Islet of Langerhans (tissue), 1 donor: ENCODE data around the gene MAN1B1.
"Not testable (repeated sequence)": the region's sequence is repeated elsewhere in the genome, so short reads cannot be mapped to it uniquely, and the experiment has no call there.

Experiments
- FAIRE-seq: peaks from one replicate; lab custom pipeline; 2011; peaks lifted over from hg19 to GRCh38; lab: Jason Lieb, UNC

MAN1B1 gene

DNA sequence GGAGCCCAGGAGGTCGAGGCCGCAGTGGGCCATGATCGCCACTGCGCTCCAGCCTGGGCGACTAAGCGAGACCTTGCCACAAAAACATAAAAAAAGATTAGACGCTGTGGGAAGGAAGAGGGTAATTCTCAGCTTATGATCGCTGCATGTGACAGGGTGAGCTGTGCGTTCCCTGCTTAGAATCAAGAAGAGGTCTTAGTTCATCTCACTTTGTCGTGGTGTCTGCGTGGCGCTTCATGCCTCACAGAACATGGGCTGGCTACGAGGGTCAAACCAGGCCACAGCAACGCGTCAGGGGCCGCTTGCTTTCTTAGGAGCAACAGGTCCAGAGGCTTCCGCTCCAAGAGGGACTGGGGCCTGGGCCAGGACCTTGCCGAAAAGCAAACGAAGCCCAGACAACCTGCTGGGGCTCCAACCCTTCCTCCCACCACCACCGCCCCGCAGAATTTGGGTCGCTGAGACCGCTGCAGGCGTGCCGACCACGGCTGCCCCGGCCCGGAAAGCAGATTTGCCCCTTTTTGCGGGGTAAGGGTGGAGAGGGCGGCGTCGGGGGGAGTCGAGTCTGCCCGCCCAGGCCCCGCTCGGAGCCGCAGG, 42.2 kb downstream of the MAN1B1 start:
- FAIRE-seq: no peak

DNA sequence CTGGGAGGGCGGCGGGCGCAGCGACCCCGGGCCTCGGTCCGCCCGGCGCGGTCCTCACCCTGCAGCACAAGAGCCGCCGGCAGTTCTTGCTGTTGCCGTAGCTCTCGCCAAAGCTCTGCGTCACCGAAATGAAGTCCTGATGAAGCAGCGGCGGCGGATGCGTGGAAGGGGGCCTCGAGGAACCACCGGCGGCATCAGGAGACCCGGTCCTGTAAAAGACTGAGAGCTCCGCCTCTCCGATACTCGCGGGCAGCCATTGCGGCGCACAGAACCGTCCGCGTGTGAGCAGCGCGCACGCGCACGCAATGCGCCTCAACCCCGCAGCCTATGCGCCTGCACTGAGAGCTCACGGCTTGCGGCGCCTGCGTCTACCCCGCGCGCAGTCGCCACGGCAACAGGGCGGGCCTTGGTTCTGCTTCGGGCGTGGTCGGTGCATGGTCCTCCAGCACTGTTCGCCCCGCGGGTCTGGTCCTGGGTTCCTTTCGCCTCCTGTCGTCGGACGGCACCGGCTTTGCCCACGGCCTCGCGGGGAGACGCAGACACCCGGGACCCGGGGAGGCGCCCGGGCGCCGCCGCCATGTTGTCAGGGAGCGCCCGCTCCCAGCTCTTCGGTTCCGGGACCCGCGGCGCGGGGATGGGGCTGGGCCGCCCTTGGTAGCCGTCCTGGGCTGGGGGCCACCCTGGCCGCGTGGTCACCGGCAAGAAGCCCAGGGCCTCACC, 42.8 kb downstream of the MAN1B1 start:
- no peak for FAIRE-seq

DNA sequence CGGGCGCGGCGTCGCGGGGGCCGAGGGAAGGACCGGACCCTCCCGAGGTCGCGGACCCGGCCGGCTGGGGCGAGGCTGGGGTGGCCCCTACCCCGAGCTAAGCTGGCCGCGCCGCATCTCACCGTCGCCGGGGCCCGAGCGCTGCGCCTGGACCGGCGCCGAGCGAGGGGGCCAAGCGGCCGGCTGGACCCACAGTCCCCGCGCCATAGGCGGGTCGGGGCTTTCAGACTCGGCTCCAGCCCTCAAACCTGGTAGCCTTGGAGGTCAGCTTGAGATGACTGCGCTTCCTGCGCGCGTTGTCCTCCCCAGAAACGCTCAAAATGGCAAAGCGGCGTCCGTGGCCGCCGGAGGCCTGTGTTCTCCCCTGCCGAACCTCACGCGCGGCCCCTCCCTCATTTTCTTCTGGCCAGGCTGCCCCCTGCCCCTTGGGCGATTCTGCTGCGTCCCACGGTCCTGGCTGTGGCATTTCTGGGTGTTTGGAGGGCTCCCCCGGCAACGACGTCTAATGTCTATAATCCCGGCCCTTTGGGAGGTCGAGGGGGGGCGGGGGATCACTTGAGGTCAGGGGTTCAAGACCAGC, 43.5 kb downstream of the MAN1B1 start:
- no peak for FAIRE-seq

DNA sequence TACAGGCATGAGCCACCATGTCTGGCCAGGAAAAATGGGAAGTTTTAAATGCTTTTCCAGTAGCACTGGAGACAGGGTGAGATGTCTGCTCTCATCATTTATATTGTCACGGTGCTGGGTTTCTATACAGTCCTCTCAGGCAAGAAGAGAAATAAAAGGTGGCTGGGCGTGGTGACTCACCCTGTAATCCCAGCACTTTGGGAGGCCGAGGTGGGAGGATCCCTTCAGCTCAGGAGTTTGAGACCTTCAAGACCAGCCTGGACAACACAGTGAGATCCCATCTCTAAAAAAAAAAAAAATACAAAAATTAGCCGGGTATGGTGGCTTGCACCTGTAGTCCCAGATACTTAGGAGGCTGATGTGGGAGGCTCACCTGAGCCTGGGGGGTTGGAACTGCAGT, 47.4 kb downstream of the MAN1B1 start:
- FAIRE-seq: no peak

DNA sequence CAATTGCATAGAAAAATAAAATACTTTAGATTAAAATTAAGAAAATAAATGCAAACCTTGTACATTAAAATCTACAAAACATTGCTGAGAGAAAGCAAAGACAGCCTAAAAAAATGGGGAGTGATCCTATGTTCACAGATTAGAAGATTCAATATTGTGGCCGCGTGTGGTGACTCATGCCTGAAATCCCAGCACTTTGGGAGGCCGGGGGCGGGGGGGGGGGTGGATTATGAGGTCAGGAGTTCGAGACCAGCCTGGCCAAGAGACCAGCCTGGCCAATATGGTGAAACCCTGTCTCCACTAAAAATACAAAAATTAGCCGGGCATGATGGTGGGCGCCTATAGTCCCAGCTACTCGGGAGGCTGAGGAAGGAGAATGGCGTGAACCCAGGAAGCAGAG, 48.4 kb downstream of the MAN1B1 start:
- not testable (repeated sequence) for FAIRE-seq

DNA sequence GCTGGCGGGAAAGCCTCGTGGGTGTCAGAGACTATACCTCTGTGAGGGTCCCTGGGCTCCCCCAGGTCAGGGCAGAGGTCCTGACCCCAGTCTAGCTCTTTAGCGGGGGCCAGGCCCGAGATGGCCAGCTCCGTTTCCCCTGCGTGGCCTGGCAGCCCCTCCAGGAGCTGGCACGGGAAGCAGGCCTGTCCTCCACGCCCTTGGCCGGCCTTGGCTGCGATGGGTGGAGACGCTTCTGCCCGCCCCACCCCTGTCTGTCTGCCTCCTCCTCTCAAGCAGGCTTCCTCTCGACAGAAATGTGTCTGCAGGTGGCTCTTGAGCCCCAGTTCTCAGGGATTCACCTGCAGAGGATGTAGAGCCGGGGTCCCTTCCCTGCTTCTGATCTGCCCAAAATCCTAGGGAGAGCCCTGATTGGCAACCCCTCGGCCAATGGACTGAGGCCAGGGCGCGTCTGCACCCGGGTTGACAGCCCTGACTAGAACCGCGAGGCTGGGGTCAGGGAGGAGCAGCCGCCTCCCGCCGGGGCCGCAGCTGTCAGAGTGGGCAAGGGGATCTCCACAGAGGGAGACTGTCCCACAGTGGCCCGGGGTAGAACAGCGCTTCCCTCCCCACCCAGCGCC, 49.6 kb downstream of the MAN1B1 start:
- FAIRE-seq: no peak

DNA sequence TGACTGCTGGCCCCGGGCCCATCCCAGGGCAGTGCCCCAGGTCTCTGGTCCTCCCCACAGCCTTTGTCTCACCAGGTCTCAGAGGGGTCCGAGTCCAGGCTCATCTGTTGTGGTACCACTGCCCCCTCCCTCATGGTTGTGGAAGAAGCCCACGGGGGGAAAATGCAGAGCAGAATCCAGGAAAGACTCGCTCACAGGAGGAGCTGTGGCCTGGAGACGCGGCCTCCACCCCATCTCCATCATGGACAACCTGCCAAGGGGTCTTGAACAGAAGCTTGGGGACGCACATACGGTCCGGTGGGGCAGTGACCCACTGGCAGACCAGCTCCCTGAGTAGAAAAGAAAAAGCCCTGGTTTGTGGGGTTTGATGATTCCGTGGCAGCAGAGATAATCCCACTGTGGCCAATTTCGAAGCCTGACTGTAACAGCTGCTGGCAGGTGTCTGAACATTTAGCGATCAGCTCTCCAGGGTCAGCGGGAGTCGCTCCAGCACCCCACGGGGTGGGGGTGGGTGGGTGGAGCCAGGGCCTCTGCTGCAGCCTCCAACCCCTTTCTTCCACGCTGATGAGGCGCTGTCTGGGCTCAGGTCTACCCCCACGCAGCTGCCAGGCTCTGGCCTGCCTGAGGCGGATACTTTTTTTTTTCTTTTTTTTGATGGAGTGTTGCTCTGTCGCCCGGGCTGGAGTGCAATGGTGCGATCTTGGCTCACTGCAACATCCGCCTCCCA, 50.3 kb downstream of the MAN1B1 start:
- FAIRE-seq: no peak

DNA sequence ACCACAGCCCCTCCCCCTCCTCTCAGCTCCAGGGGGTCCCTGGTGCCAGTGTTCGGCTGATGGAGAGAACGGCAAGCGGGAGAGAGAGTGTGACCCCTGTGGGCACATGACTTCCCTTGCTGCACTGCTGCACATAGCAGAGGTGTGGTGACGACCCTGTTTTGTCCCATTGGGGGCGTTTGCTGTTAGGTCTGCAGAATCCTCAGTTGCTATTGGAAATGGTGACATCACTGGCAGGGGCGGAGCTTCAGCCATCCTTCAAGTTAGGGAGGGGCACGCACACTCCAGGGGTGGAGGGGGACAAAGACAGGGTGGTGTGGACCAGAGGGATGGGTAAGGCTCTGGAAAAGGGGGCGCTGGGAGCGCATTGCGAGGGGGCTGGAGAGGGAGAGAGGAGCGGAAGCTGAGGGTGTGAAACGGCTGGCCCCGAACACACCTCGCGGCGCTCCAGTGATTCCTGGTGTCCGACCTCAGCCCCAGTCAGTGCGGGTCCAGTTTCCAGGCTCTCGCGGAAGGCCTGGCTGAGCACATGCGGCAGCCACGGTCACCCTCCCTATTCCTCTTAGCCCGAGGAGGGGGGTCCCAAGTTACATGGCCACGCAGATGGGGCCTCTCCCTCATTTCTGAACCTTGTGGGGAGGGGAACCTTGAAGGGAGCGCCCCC, 51.4 kb downstream of the MAN1B1 start:
- no peak for FAIRE-seq

DNA sequence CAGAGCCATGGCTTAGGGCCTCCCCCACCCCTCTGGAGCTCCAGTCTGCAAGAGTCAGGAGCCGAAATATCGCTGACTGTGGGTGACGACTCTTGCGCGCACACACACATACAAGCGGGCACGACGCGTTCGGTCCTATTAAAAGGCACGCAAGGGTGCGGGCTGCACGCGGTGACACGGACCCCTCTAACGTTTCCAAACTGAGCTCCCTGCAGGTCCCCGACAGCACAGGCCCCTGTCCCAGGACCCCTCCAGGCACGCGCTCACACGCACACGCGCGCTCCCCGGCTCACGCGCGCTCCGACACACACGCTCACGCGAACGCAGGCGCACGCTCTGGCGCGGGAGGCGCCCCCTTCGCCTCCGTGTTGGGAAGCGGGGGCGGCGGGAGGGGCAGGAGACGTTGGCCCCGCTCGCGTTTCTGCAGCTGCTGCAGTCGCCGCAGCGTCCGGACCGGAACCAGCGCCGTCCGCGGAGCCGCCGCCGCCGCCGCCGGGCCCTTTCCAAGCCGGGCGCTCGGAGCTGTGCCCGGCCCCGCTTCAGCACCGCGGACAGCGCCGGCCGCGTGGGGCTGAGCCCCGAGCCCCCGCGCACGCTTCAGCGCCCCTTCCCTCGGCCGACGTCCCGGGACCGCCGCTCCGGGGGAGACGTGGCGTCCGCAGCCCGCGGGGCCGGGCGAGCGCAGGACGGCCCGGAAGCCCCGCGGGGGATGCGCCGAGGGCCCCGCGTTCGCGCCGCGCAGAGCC, 52.1 kb downstream of the MAN1B1 start, which contains the start of gene GRIN1:
TSS of gene GRIN1 (plus strand) at position 433 of the 746 bp plus-strand sequence. CDS start 333 bp downstream, outside the sequence.
- no peak for FAIRE-seq

DNA sequence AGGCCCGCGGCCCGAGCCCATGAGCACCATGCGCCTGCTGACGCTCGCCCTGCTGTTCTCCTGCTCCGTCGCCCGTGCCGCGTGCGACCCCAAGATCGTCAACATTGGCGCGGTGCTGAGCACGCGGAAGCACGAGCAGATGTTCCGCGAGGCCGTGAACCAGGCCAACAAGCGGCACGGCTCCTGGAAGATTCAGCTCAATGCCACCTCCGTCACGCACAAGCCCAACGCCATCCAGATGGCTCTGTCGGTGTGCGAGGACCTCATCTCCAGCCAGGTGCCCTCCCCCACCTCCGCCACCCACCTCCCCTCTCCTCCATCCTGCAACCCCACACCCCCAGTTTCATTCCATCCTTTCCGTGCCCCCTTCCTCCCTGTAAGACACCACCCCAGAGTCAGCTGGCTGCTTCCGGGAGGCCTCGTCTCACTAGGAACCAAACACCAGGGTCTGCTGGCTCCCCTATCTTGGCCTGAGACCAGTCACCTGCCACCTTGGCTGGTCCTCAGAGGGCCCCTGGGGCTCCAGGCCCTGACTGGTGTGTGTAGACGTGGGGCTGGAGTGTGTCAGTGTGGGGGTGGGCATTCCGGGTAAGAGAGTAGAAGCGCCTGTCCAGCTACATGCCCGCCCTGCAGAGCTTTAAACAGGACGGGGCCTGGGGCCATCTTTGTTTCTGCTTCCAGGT, 52.8 kb downstream of the MAN1B1 start:
- no peak for FAIRE-seq

DNA sequence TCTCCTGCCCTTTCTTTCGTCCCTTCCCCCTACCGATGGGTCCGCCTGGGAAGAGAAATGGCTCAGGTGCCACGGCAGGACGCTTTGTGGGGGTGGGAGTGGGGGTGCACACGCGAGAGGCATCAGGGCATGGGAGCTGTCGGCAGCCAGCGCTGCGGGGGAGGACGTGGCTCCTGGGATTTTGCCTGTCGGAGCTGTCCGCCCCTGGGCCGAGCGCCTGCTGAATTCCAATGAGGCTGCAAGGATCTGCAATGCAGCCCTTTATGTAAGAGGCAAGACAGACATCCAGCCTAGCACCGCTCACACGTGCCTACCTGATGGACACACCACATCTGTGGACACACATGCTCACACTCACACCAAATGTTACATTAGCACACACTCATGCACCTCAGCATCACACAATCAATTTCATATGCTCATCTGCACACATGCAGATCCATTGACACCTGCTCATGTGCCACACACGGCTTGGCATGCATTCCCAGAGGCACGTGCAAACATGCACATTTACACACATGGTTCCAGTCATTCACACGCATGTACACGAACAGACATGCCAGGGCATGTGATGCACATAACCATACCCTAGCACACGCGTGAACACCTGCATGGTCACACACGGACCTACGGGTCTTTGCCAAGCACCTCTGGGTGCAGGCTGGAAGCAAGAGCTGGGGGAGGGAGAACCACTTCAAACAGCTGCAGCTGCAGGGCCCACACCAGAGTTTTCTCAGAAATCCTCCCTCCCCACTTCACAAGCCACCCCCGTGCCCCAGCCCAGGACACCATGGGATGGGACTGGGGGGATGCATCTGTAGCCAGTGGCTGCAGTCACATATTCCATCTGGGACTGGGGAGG, 53.6 kb downstream of the MAN1B1 start:
- no peak for FAIRE-seq

DNA sequence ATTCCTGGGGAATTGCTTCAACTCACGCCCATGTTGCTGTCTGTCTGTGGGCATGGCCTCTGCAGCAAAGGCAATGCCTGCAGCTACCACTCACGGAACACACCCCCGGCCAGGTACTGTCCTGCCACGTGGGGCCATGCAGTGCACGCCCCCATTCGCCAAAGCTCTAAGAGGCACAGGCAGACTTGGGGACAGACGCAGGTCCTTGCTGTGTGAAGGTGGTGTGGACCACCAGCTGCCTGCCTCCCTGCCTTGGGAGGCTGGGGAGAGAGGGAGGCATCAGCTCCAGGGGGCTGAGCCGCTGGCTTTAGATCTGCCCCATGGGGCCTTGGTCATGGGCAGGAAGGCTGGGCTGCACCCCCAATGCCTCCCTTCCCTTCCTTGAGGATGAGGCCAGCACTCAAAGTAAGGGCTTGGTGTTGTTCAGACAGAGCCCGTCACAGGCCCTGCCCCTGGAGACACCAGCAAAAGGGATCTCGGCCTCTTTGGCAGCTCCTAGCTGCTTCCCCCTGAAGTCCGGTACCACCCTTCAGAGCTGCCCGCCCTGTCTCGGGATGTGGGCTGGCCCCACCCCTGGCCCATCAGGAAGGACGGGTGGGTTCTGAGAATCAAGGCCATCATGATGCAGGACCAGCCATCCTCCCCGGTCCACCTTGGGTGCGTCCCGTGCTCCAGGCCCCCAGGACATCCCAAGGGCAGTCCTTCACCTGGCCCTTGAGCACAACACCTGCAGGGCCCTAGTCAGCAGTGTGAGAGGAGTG, 54.4 kb downstream of the MAN1B1 start:
- no peak for FAIRE-seq

DNA sequence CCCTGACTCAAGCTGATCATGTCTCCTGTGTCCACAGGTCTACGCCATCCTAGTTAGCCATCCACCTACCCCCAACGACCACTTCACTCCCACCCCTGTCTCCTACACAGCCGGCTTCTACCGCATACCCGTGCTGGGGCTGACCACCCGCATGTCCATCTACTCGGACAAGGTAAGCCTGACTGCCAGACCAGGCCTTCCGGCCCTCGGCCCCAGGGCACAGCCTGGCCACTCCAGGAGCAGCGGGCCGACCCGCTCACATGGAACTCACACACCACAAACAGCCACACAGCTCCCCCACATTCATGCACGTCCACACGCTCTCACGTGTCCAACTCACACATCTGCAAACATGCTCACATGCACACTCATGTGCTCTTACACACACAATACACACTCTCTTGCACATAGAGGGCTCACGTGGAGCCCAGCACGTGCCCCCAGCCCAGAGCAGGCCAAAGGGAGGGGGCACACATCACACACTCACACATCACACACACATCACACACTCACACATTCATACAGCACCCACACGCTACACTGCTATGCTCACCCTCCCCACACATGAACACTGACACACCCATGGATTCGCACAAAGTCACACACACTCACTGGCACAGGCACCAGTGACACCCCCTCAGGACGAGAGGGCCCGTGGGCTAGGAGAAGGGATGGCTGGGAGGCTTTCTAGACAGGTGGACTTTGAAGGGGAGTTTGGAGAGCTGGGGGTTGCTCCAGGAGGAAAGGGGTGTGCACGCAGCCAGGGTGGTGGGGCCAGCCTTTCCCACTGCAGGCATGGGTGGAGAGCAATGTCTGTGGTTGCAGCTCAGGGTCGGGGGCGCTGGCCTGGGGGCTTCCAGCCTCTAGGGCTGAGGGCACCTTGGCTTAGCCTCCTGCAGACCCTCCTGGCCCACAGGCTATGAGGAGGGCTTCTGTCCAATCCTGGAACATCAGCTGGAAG, 55.5 kb downstream of the MAN1B1 start:
- no peak for FAIRE-seq

DNA sequence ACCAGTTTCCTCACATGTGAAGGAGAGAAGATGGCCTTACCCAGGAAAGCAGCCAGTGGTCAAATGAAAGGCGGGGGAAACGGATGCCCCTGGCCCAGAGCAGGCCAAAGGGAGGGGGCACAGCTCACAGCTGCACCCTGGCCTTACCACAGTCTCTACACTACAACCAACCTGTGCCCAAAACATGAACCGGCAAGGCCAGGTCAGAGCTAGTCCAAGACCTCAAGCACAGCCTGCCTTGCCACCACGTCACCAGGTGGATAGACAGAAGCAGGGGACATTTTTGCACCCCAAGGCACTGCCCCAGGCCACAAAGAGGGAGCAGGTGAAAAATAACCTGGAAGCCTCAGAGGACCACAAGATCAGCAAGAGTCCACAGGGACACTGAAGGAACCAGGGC, 56.7 kb downstream of the MAN1B1 start:
- FAIRE-seq: no peak

DNA sequence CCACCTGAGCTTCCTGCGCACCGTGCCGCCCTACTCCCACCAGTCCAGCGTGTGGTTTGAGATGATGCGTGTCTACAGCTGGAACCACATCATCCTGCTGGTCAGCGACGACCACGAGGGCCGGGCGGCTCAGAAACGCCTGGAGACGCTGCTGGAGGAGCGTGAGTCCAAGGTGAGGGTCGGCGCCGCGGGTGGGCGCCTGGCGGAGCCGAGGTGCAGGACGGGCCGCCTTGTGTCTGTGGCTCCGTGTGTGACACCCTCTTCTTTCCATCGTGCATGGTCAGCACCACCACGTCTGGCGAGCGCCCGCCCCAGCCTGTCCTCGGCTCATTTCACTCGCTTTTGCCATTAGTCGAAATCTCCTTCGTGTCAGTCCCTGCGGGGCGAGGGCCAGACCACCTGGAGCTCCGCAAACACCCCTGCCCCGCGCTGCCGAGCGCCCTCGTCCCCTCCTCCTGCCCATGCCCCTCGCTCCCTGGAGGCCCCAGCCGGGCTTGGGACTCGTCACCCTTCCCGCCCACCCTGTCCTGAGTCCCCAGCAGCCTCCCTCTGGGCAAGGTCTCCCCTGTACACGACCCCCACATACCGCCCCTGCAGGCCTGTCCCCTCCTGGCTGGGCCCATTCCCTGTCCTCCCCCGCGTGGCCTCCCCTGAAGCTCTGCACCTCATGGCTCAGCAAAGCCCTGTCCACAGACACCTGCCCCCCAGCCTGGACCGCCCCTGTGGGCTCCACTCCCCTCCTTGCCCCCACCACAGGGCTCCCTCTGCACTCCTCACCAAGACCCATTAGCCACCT, 59.1 kb downstream of the MAN1B1 start:
- no peak for FAIRE-seq

DNA sequence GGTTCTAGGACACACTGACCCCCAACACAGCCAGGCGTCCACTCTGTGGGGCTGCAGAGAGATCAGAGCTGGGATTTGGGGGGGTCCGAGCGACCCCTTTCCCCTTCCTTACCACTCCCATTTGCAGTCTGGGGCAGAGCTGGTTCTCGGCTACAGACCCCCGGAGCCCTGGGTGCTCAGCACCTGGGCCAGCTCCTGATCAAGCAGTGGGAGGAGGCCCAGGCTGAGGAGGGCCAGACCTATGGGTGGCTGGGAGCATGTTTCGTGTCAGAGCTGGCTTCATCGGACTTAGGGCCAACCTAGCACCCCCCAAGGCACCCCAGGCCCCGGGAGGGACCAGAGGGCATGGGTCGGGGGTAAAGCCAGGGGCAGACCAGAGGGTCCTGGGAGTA, 59.7 kb downstream of the MAN1B1 start:
- FAIRE-seq: no peak
